Measurements from ENCODE around the gene NDUFA13. TPM values are rescaled to one million over a fixed set of nuclear protein-coding genes. Genes with fewer than 3 reads are reported as not detected.

The NDUFA13 gene
- total RNA-seq, 1 experiment from 2014 or later, result 203 TPM

DNA sequence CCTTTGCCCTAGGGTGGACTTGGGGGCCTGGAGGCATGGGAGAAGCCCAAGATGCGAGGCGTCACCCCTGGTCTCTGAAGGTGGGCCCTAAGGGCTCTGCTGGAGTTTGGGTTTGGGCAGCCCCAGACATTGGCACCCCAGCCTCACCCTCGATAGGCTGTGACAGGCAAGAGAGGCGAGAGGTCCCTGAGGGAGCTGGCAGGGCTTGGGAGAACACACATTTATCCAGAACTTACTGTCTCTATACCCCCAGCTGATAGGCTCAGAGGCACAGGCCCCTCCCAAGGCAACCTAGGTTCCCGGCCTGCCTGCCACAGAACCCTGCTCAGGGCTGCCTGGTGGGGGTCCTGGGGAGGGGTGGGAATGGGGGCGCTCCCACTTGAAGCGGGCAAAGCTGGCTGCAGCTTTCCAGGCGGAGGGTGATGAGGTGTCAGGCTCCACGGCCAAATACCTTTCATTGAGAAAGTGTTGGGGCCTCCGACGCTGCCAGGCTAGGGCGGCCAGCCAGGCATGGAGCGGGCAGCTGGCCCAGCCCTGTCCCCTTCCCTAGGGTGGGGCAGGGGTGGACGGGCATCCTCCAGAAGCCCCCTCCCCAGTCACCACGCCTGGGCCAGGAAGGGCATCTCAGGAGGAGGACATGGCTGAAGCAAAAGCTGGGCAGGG is 31.8 kb downstream of the NDUFA13 start:
- Histone ChIP-seq H3K27me3 (ENCODE audit: insufficient read depth, low read depth) (no peaks in the 10 kb centered on the region), H4K20me1 (ENCODE audit: insufficient read depth) (no peaks in the 10 kb centered on the region)
- no peak for TF ChIP-seq EZH2 (IDR thresholded peaks at IDR 0.05; ENCODE audit: low read depth)
- TF ChIP-seq, protein P1, sequence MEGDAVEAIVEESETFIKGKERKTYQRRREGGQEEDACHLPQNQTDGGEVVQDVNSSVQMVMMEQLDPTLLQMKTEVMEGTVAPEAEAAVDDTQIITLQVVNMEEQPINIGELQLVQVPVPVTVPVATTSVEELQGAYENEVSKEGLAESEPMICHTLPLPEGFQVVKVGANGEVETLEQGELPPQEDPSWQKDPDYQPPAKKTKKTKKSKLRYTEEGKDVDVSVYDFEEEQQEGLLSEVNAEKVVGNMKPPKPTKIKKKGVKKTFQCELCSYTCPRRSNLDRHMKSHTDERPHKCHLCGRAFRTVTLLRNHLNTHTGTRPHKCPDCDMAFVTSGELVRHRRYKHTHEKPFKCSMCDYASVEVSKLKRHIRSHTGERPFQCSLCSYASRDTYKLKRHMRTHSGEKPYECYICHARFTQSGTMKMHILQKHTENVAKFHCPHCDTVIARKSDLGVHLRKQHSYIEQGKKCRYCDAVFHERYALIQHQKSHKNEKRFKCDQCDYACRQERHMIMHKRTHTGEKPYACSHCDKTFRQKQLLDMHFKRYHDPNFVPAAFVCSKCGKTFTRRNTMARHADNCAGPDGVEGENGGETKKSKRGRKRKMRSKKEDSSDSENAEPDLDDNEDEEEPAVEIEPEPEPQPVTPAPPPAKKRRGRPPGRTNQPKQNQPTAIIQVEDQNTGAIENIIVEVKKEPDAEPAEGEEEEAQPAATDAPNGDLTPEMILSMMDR (conservative IDR thresholded peaks at IDR 0.05), result no peak

DNA sequence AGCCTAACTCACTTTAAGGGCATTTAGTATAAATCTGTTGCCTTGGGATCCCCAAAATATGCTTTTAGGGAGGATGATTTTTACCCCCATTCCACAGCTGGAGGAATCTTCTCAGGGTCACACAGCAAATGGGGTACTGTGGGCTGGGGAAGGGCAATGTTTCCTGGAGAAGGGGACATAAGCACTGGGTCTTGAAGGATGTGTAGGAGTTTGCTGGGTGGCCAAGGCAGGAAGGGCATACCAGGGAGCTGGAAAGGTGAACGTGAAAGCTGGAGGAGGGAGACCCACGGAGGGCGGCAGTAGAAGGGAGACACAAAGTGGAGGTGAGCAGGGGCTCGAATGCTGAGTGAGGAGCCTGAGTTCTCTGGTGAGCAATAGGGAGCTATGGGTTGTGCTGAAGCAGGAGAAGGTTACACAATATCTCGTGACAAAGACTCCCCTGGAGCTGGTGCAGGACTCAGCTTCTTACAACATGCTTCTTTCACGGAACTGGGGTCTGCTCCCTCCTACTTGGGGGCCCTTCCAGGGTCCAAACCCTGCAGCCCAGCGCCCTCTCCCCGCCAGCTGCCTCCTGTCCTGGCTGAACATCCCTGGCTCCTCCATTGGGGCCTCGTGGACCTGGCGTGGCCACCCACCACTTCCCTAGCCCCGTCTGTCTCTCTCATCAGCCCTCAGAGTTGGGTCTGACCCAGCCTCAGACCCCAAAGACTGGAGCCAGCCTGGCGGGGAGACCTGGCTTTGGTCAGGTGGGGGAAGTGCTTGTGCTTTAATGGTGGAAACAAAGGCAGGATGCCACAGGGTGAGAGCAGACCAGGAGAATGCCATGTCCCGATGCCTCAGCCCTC is 33.1 kb downstream of the NDUFA13 start:
- POLR2A ChIA-PET (ENCODE audit: unreplicated experiment), result no interaction called here
- H3K4me2 ChIP-seq, result no peak overlapping the region

More for the DNA sequence above, 31.8 kb downstream of the NDUFA13 start:
- H3F3A ChIP-seq (ENCODE audit: insufficient read depth, low read depth), result peaks cover 22% of the 10 kb centered on the region
- H3K4me2 ChIP-seq, result no peak overlapping the region
- POLR2A ChIA-PET (ENCODE audit: unreplicated experiment), result no interaction called here
- intact Hi-C loops (cut with micrococcal nuclease; ENCODE audit: unreplicated experiment), result loop anchor here (2.0 kb wide), 1 partner anchor 81 kb away; the partner anchor contains the start of gene LPAR2
- H3K36me3 ChIP-seq (ENCODE audit: low read depth), result no peaks in the 10 kb centered on the region
- DNase-seq, result no peak
- H3K9me2 ChIP-seq (ENCODE audit: insufficient read depth), result no peaks in the 10 kb centered on the region
- peaks cover 11% of the 10 kb centered on the region for H3K4me1 ChIP-seq (replicated peaks; ENCODE audit: insufficient read depth)
- no peaks in the 10 kb centered on the region for H3K79me2 ChIP-seq (ENCODE audit: low read depth)
- no peaks in the 10 kb centered on the region for H3K9me3 ChIP-seq (ENCODE audit: insufficient read depth, low read depth)
- no peak overlapping the region for H3K27ac ChIP-seq
- no peak overlapping the region for H2AFZ ChIP-seq
- CTCF ChIA-PET, result interaction anchor here (0.6 kb wide), 1 partner anchor 59 kb away, joined by 3 read pairs; no protein-coding TSS in a partner anchor
- no TSS peak for BruUV-seq (replicated peaks)
- H3K4me3 ChIP-seq, result no peak overlapping the region

DNA sequence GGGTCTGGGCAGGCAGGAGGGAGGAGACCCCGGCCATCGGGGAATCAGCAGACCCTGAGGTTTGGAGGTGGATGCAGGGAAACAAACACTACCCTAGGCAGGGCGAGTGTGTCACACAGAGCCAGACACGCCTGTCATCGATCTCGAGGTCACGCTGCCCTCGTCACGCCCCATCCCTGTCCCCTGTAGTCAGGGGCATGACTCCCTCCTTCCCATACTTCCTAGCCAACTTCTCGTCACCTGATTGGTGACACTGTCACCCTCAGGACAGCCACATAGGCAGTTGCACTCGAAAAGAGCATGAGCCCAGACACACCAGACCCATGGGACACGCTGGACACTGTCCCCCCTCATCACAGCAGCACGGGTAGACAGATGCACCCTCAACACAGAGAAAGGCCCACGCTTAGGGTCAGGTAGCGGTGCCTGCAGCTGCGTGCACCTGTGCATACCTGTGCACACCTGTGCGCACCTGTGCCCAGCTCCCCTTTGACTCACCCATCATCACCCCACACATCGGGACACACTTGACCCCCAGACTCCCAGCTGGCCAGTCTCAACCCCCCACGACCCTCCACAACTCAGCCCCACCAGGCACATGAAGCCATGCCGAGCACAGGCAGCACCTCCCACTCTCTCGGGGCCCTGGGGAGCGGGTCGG is 33.9 kb downstream of the NDUFA13 start:
- POLR2A ChIA-PET (ENCODE audit: unreplicated experiment), result no interaction called here
- CTCF ChIA-PET, result no interaction called here

More for the DNA sequence above, 33.1 kb downstream of the NDUFA13 start:
- Histone ChIP-seq H3F3A (ENCODE audit: insufficient read depth, low read depth) (peaks cover 22% of the 10 kb centered on the region), H3K9me3 (ENCODE audit: insufficient read depth, low read depth) (no peaks in the 10 kb centered on the region), H3K36me3 (ENCODE audit: low read depth) (no peaks in the 10 kb centered on the region), H4K20me1 (ENCODE audit: insufficient read depth) (no peaks in the 10 kb centered on the region), H3K27me3 (ENCODE audit: insufficient read depth, low read depth) (no peaks in the 10 kb centered on the region), H3K79me2 (ENCODE audit: low read depth) (no peaks in the 10 kb centered on the region), H3K4me3 (no peak overlapping the region), H3K9me2 (ENCODE audit: insufficient read depth) (no peaks in the 10 kb centered on the region), H3K4me1 (replicated peaks; ENCODE audit: insufficient read depth) (peaks cover 11% of the 10 kb centered on the region), H3K27ac (no peak overlapping the region), H2AFZ (no peak overlapping the region)
- BruUV-seq (replicated peaks), result no TSS peak
- TF ChIP-seq, protein P1 (conservative IDR thresholded peaks at IDR 0.05), result no peak
- TF ChIP-seq EZH2 (IDR thresholded peaks at IDR 0.05; ENCODE audit: low read depth), result no peak
- DNase-seq, result no peak
- intact Hi-C loops (cut with micrococcal nuclease; ENCODE audit: unreplicated experiment), result no loop called here
- CTCF ChIA-PET, result no interaction called here

More for the DNA sequence above, 33.9 kb downstream of the NDUFA13 start:
- Histone ChIP-seq H3K27me3 (ENCODE audit: insufficient read depth, low read depth) (no peaks in the 10 kb centered on the region), H3K79me2 (ENCODE audit: low read depth) (no peaks in the 10 kb centered on the region), H3K4me3 (no peak overlapping the region), H3K27ac (no peak overlapping the region), H3K9me3 (ENCODE audit: insufficient read depth, low read depth) (no peaks in the 10 kb centered on the region), H3K9me2 (ENCODE audit: insufficient read depth) (no peaks in the 10 kb centered on the region), H3K4me2 (no peak overlapping the region), H4K20me1 (ENCODE audit: insufficient read depth) (no peaks in the 10 kb centered on the region), H3F3A (ENCODE audit: insufficient read depth, low read depth) (peaks cover 22% of the 10 kb centered on the region), H3K36me3 (ENCODE audit: low read depth) (no peaks in the 10 kb centered on the region), H3K4me1 (replicated peaks; ENCODE audit: insufficient read depth) (peaks cover 11% of the 10 kb centered on the region), H2AFZ (no peak overlapping the region)
- no peak for TF ChIP-seq EZH2 (IDR thresholded peaks at IDR 0.05; ENCODE audit: low read depth)
- no peak for DNase-seq
- BruUV-seq (replicated peaks), result no TSS peak
- intact Hi-C loops (cut with micrococcal nuclease; ENCODE audit: unreplicated experiment), result loop anchor here (5.0 kb wide), 1 partner anchor 92 kb away; the partner anchor contains the start of gene GMIP
